ENCODE results near the gene TMEFF2.

TMEFF2 gene

DNA sequence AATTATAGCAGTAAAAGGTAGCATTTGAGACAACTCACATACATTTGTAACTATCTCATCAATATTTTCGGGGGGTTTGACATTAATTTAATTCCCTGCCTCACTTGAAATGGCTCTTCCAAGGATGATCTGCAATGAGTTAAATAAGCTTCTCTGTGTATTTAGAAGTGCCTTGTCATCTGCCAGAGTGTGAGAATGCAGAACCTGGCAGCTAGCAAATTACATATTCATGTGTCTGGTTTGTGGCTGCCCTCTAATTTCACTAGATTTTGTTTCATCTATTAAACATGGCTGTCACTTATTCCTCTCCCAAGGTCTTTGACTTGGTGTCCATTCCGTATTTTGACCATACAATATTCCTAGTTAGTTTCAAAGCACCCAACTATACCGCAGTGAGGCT, 189.5 kb downstream of the TMEFF2 start:
- no peak for DNase-seq

DNA sequence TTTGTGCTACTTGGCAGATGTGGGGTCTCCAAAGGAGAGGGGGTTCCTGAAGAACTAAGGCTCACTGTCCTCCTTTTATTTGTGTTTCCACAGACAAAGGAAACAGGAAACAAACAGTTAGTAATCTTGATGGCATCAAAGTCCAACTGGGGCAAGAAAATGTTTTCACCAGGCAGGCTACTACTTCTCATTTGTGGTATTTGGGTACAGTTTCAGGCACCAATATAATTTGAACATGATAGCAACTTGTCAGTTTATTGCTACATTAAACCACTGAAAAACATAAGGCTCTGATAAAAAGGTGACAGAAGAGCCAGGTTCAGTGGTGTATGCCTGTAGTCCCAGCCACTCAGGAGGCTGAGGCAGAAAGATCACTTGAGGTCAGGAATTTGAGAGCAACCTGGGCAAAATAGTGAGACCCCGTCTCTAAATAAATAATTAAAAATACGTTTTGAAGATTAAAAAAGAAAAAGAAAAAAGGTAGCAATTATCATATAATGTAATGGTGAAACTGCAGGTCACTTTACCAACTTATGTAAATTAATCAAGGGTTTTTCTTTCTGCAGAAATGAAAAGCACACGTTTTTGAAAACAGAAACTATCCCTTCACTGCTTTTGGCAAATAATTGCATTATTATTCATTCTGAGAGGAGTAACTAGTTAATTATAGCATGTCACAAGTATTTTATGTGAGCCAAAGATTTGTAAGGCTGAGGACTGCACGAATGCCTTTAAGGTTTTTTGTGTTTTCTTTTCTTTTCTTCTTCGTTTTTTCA, 190.4 kb downstream of the TMEFF2 start:
- no peak for DNase-seq

DNA sequence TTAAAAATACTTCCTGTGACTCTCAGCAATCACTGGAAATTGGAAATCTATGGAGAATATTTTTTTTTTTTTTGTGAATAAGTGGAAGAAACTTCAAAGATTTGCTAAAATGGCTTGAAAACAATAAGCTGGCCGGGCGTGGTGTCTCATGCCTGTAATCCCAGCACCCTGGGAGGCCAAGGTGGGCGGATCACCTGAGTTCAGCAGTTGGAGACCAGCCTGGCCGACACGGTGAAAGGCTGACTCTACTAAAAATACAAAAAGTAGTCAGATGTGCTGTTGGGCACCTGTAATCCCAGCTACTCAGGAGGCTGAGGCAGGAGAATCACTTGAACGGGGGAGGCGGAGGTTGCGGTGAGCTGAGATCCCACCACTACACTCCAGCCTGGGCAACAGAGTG, 192.3 kb downstream of the TMEFF2 start:
- DNase-seq: no peak

GRCh38 chr2:192000196-192000980, 194.3 kb downstream of the TMEFF2 start:
- DNase-seq: no peak

GRCh38 chr2:191999101-191999841, 195.5 kb downstream of the TMEFF2 start:
- DNase-seq: no peak

DNA sequence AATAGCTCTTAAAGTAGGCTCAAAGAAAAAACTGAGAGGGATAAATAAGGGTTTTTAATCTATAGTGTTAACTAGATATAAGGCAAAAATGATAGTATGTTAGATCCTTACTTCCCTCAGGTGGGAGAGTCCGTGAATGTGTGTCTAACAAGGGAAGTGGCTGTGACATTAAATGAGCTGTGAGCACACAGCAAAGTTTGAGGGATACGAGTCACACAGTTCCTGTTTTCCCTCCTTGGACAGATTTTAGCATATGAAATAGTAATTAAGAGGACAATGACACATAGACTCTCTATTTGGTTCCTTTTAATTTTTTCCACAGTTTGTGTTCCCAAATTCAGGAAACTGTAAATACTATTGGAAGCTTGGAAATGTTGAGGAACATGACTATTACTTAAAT, 199.4 kb downstream of the TMEFF2 start:
- no peak for DNase-seq

- no peak for DNase-seq
These were observed 200.0 kb downstream of the TMEFF2 start for GRCh38 chr2:191994749-191995148.

DNA sequence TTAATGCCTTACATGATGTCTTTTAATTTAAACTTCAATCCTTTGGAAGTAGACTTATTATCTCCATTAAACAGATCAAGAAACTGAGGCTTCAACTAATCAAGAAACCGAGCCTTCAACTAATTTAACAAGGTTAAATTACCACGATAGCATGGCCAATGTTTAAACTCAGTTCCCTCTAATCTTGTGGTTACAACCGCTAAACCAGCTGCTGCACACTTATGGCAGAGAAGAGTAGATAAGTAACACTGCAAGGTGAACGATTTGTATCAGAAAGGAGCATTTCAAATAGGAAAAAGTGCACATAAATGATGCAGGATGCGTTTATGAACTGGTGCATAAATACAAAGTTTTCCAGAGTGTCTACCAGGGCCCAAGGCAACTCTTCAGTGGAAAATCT, 203.3 kb downstream of the TMEFF2 start:
- DNase-seq: no peak

GRCh38 chr2:191985740-191986139, 209.0 kb downstream of the TMEFF2 start:
- no peak for DNase-seq

- DNase-seq: no peak
These were observed 211.1 kb downstream of the TMEFF2 start for GRCh38 chr2:191983591-191983990.

DNA sequence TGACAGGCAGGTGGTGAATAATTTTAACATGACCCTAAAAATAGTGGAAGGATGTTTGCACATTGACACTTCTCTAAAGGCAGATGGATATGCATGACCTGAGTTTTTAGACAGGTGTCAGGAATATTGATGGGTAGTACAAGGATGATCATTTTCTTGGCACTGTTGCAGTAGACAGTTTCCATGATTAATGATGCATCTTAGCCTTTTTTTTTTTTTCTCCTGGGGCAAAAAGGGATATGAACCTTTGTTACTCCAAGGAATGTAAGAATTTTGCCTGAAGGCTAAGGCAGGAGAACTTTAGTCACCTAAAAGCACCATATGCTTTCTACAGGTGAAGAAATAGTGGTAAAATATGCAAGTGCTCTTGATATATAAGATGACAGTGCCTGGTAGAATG, 211.5 kb downstream of the TMEFF2 start:
- no peak for DNase-seq

- DNase-seq: no peak
These were observed 213.0 kb downstream of the TMEFF2 start for GRCh38 chr2:191981706-191982105.

DNA sequence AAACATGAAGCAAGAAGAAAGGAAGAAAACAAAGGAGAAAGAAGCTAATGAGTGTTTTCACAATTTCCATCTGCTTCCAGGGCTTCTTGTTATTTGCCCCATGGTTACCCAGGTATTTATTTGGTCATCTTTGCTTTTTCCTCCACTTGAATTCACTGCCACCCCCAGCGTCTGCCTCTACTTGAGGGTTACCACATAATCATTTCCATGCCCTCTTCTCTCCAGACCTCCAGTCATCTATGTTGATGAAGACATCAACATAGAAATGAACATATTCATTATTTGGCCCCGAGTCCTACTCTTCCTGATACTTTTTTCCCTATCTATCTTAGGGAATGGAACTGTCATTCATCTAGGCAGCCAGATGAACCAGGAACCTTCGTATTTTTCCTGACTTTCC, 214.2 kb downstream of the TMEFF2 start:
- no peak for DNase-seq

- DNase-seq: no peak
These were observed 215.5 kb downstream of the TMEFF2 start for GRCh38 chr2:191979221-191979730.

- no peak for DNase-seq
These were observed 217.0 kb downstream of the TMEFF2 start for GRCh38 chr2:191977754-191978153.

DNA sequence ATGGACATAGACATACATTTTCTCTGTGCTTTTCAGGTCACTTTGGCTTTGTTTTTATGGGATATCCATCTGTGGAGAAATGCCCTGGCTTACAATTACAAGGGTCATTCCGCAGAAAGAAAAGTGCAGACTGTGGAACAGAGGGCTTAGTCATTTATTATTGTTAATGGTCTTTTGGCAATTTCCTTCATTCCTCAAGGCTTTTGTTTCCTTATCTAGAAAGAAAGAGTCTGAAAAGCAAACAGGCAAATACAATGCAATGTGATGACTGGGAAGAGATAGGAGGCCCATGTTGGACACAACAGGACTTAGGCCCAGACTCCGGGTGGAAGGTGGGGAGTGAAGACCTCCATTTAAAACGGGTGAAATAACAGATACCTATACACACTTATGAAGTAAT, 218.3 kb downstream of the TMEFF2 start:
- no peak for DNase-seq

GRCh38 chr2:191974676-191975075, 220.1 kb downstream of the TMEFF2 start:
- no peak for DNase-seq

DNA sequence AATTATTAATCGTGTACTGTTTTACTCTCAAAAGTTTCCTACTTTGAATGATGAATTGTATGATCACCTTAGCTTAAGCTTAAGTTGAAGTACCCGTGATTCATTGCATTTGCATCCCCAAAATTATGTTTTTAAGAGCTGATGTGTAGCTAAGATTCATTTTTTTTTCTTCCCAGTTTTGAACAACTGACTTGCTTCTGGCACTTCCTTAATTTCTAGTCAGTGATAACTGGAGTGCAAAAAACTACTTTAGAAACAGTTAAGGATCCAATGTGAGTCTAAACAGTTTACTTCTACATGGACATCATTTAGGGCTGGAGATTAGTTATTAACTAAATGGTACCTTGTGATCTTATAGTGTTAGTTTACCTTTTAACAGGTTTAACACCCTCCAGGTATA, 223.9 kb downstream of the TMEFF2 start:
- no peak for DNase-seq

- no peak for DNase-seq
These were observed 226.6 kb downstream of the TMEFF2 start for GRCh38 chr2:191968120-191968519.

DNA sequence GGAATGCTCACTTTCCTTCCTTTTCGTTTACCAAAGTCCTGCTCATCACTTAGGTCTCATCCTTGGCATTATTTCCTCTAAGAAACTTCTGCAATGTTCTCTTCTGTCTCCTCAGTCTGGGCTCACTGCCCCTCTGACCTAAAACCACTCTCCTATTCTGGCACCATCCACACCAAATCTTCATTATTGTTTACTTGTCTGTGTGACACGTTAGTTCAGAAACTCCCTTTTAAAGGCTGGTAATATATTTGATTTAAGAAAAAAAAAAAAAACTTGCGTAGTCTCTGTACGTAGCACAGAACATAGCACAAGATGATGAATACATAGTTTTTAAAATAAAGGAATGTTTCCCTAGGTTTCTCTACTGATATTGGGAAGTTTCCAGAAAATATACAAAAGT, 229.0 kb downstream of the TMEFF2 start:
- DNase-seq: no peak

DNA sequence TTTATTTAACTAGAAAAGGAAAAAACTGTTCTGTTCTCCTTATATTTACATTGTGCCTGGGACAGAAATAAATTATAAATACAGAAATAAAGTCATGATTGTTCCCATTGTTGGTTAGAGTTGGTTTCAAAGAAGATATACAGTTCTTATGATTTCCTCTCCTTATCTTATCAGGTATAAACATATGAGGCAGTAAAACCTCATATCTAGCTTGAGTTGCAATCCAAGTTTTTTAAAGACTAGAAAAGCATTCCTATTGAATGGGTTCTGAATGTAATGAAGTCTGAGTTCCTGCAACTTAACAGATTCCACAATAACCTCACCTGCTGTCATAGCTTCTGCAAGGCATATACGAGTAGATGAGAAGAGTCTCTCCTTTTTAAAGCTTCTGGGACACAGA, 233.2 kb downstream of the TMEFF2 start:
- DNase-seq: no peak

DNA sequence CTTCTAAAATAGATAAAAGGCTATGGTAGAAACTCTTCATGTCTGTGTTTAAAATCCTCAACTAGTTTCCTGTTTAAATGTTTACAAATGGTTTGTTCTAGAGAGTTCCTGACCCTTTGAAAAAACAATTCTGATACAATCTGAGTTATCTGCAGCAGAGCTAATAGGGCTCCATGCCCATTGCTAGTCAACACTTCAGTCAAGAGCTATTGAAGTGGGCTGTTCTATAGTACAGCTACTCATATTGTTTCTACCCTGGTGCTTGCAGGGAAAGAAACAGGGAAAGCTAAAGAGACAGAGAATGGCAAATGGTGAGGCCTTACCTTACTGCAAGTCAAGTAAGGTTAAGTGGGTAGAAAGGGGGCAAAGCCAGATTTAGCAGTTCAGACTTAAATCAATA, 235.5 kb downstream of the TMEFF2 start:
- DNase-seq: no peak
